Nephron (organoid): ENCODE measurements around the gene SEPTIN14.
"Not testable (repeated sequence)": the region's sequence is repeated elsewhere in the genome, so short reads cannot be mapped to it uniquely, and the experiment has no call there.

ENCODE experiments used
- H3K27ac Mint-ChIP-seq, 3 experiments: 2 replicates each; pipeline ENCODE4 v1.8.0; 2020; ENCODE audit warnings: mixed read lengths in 3 of 3, mild to moderate bottlenecking in 2 of 3, moderate library complexity in 1 of 3
- H3K27me3 Mint-ChIP-seq: 2 replicates; pipeline ENCODE4 v1.8.0; 2021; ENCODE audit warnings: low read depth, mild to moderate bottlenecking, moderate library complexity, mixed read lengths
- H3K36me3 Mint-ChIP-seq: 2 replicates; pipeline ENCODE4 v1.8.0; 2020; ENCODE audit warnings: low read depth, mixed read lengths
- H3K4me1 Mint-ChIP-seq: 2 replicates; pipeline ENCODE4 v1.8.0; 2020; ENCODE audit warnings: mixed read lengths
- H3K4me3 Mint-ChIP-seq, 3 experiments: 2 replicates each; pipeline ENCODE4 v1.8.0; 2020; ENCODE audit warnings: mild to moderate bottlenecking in 3 of 3, mixed read lengths in 3 of 3, moderate library complexity in 2 of 3
- H3K9me3 Mint-ChIP-seq: 2 replicates; pipeline ENCODE4 v1.8.0; 2020; ENCODE audit warnings: mixed read lengths
- CTCF ChIP-seq, 3 experiments: fragments of 200-600 bp; sonication (generic); IDR thresholded peaks; one replicate each; pipeline ENCODE4 v1.5.0; 2021; ENCODE audit warnings: antibody characterized with exemption in 3 of 3; ENCODE audit not compliant: unreplicated experiment in 3 of 3

Gene SEPTIN14

GRCh38 chr7:55838595-55838994 lies 24.0 kb downstream of the SEPTIN14 start:
- Mint-ChIP-seq H3K4me1 (no peaks in the 10 kb centered on the region), H3K9me3 (peaks cover 12% of the 10 kb centered on the region), H3K36me3 (no peaks in the 10 kb centered on the region), H3K27me3 (no peaks in the 10 kb centered on the region), H3K27ac (no peak overlapping the region), H3K4me3 (no peak overlapping the region)
- no peak for TF ChIP-seq CTCF (IDR thresholded peaks at IDR 0.05; ENCODE audit: unreplicated experiment in 3 of 3)

DNA sequence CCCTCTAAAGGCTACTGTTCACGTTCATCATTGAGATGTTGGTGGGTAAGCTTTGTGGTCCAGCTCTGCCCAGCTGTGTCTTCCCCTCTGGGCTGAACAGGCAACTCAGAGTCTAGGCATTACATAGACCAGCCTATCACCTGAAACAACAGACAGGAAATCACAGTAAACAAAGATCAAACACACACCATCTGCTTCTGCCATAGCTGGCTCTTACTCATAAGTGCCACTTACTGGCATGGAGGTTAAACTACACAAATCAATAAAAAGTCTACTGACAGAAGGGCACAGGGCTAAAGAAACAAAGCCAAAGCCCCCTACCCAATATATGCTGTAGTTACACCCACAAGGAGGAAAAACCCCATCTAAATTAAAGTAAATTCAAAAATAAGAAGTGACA lies 35.0 kb downstream of the SEPTIN14 start:
- TF ChIP-seq CTCF (IDR thresholded peaks at IDR 0.05; ENCODE audit: unreplicated experiment in 3 of 3): no peak
- Mint-ChIP-seq H3K4me1 (no peaks in the 10 kb centered on the region), H3K27ac (no peak overlapping the region), H3K9me3 (peaks cover 50% of the 10 kb centered on the region), H3K4me3 (no peak overlapping the region), H3K36me3 (no peaks in the 10 kb centered on the region), H3K27me3 (no peaks in the 10 kb centered on the region)

DNA sequence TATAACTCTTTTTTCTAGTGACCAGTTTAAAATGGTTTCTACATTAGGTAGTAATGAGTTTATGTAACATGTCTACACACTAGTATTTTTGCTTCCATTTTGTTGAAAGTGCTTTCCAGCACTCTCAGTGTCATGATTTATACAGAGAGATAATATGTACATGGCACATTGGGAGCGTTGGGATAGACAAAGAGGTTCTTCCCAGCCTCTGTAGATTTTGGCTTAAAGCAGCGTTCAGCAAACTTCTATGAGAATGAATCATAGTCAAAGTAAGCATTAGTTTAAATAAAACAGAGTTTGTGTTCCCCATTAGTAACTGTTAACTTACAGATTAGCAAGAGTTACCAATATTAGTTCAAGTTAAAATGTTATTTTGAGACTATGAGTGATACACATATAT lies 43.9 kb downstream of the SEPTIN14 start:
- H3K27ac Mint-ChIP-seq: no peak overlapping the region
- H3K36me3 Mint-ChIP-seq: peaks cover 3% of the 10 kb centered on the region
- no peak overlapping the region for H3K4me3 Mint-ChIP-seq
- H3K4me1 Mint-ChIP-seq: no peaks in the 10 kb centered on the region
- no peaks in the 10 kb centered on the region for H3K27me3 Mint-ChIP-seq
- H3K9me3 Mint-ChIP-seq: peaks cover 37% of the 10 kb centered on the region
- TF ChIP-seq CTCF (IDR thresholded peaks at IDR 0.05; ENCODE audit: unreplicated experiment in 3 of 3): no peak

- H3K27ac Mint-ChIP-seq, H3K27me3 Mint-ChIP-seq, H3K36me3 Mint-ChIP-seq, H3K4me3 Mint-ChIP-seq, H3K4me1 Mint-ChIP-seq: not testable (repeated sequence)
- peaks cover 22% of the 10 kb centered on the region for H3K9me3 Mint-ChIP-seq
These were observed 65.3 kb downstream of the SEPTIN14 start for GRCh38 chr7:55797260-55797659.

- Mint-ChIP-seq H3K9me3 (peaks cover 21% of the 10 kb centered on the region), H3K27ac (no peak overlapping the region), H3K27me3 (no peaks in the 10 kb centered on the region), H3K4me1 (no peaks in the 10 kb centered on the region), H3K36me3 (no peaks in the 10 kb centered on the region), H3K4me3 (no peak overlapping the region)
- TF ChIP-seq CTCF (IDR thresholded peaks at IDR 0.05; ENCODE audit: unreplicated experiment in 3 of 3): no peak
These were observed 68.0 kb downstream of the SEPTIN14 start for GRCh38 chr7:55794527-55794926.

DNA sequence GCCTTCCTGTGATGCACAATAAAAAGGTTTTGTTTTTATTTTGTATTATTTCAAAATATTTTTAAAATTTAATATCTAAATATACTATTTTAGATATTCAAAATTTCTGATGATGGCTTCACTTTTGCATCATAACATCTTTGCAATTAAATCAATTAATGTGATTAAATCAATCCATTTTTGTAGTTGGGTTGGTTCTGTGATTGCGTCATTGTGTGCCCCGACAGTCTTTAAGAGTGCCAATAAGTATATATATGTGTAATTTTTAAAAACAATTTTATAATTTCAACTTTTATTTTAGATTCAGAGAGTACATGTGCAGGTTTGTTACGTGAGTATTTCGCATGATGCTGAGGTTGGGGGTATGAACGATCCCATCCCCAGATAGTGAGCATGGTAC lies 70.5 kb downstream of the SEPTIN14 start:
- no peaks in the 10 kb centered on the region for H3K36me3 Mint-ChIP-seq
- H3K27me3 Mint-ChIP-seq: no peaks in the 10 kb centered on the region
- no peaks in the 10 kb centered on the region for H3K4me1 Mint-ChIP-seq
- H3K4me3 Mint-ChIP-seq: no peak overlapping the region
- no peak overlapping the region for H3K27ac Mint-ChIP-seq
- H3K9me3 Mint-ChIP-seq: peaks cover 12% of the 10 kb centered on the region
- TF ChIP-seq CTCF (IDR thresholded peaks at IDR 0.05; ENCODE audit: unreplicated experiment in 3 of 3): no peak
